Nephron progenitor cell (in vitro differentiated cells): ENCODE data around the gene DPH3.

ENCODE experiments used
- DNase-seq: peaks from one replicate; pipeline ENCODE4 v3.0.0; 2021
- H3K27ac Mint-ChIP-seq: 2 replicates; pipeline ENCODE4 v1.8.0; 2021; ENCODE audit warnings: mild to moderate bottlenecking, moderate library complexity, mixed read lengths
- H3K27me3 Mint-ChIP-seq: 2 replicates; pipeline ENCODE4 v1.8.0; 2021; ENCODE audit warnings: mild to moderate bottlenecking, low read depth, mixed read lengths; ENCODE audit not compliant: poor library complexity
- H3K36me3 Mint-ChIP-seq: 2 replicates; pipeline ENCODE4 v1.8.0; 2021; ENCODE audit warnings: low read depth, mixed read lengths
- H3K4me1 Mint-ChIP-seq: 2 replicates; pipeline ENCODE4 v1.8.0; 2021; ENCODE audit warnings: mixed read lengths
- H3K4me3 Mint-ChIP-seq: 2 replicates; pipeline ENCODE4 v1.8.0; 2021; ENCODE audit warnings: mild to moderate bottlenecking, moderate library complexity, mixed read lengths
- H3K9me3 Mint-ChIP-seq: 2 replicates; pipeline ENCODE4 v1.8.0; 2021; ENCODE audit warnings: mild to moderate bottlenecking, moderate library complexity, mixed read lengths
- TF ChIP-seq, protein P1 (sequence below): fragments of 200-600 bp; sonication (generic); IDR thresholded peaks from 2 replicates; pipeline ENCODE4 v1.5.0; 2021; ENCODE audit warnings: antibody characterized with exemption

The DPH3 gene

DNA sequence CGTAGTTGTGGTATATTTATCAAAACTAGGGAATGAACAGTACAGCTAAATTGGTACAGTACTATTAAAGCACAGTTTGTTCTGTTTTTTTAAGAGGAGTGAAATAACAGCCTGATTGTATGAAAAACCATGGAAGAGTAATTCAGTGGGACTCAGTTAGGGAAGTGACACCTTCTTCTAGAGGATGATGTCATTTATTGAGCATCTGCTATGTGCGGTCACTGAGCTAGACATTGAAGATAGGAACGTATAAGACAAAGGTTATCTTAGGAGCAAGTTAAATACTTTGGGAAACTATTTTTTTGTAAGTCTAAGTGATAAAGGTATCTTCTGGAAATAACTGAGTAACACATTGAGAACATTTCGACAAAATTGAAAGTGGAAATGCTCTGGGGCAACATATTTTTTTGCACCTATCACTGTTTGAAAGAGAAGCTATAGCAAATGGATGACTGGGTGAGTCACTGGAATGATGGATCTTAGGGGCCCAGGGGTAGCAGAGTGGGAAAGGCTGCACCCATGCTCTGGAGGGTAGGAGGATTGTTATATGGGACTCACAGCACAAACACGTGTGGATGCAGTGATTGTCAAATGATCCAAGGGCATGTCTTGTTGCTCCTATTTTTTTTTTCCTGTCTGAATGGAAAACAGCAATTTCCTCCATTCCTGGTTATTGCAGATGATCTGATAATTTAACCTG lies 43.2 kb upstream of the DPH3 start:
- Mint-ChIP-seq H3K9me3 (peaks cover 7% of the 10 kb centered on the region), H3K4me3 (no peak overlapping the region), H3K27ac (no peak overlapping the region), H3K4me1 (peaks cover 27% of the 10 kb centered on the region), H3K36me3 (peaks cover 71% of the 10 kb centered on the region), H3K27me3 (no peaks in the 10 kb centered on the region)
- no peak for DNase-seq
- TF ChIP-seq, protein P1, sequence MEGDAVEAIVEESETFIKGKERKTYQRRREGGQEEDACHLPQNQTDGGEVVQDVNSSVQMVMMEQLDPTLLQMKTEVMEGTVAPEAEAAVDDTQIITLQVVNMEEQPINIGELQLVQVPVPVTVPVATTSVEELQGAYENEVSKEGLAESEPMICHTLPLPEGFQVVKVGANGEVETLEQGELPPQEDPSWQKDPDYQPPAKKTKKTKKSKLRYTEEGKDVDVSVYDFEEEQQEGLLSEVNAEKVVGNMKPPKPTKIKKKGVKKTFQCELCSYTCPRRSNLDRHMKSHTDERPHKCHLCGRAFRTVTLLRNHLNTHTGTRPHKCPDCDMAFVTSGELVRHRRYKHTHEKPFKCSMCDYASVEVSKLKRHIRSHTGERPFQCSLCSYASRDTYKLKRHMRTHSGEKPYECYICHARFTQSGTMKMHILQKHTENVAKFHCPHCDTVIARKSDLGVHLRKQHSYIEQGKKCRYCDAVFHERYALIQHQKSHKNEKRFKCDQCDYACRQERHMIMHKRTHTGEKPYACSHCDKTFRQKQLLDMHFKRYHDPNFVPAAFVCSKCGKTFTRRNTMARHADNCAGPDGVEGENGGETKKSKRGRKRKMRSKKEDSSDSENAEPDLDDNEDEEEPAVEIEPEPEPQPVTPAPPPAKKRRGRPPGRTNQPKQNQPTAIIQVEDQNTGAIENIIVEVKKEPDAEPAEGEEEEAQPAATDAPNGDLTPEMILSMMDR, result no peak

DNA sequence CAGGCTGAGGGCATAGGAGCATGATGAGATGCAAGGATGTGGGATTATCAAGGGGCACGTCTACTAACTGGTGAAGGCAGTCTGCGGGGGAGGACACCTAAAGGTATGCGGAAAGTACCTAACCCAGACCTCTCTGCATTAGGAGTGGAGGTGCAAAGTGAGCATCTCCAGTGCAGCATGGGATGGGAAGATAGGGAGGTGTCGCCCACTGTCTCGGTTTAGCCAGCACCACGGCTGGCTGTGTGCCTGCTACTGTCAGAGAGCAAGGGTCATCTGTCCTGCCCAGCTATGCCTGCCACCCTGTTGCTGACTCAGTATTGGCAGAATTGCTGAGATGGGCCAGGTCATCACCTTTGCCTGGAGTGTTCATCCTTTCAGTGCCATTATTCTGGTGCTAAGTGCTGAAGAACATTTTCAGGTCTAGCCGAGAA lies 40.4 kb upstream of the DPH3 start:
- TF ChIP-seq, protein P1, result no peak

DNA sequence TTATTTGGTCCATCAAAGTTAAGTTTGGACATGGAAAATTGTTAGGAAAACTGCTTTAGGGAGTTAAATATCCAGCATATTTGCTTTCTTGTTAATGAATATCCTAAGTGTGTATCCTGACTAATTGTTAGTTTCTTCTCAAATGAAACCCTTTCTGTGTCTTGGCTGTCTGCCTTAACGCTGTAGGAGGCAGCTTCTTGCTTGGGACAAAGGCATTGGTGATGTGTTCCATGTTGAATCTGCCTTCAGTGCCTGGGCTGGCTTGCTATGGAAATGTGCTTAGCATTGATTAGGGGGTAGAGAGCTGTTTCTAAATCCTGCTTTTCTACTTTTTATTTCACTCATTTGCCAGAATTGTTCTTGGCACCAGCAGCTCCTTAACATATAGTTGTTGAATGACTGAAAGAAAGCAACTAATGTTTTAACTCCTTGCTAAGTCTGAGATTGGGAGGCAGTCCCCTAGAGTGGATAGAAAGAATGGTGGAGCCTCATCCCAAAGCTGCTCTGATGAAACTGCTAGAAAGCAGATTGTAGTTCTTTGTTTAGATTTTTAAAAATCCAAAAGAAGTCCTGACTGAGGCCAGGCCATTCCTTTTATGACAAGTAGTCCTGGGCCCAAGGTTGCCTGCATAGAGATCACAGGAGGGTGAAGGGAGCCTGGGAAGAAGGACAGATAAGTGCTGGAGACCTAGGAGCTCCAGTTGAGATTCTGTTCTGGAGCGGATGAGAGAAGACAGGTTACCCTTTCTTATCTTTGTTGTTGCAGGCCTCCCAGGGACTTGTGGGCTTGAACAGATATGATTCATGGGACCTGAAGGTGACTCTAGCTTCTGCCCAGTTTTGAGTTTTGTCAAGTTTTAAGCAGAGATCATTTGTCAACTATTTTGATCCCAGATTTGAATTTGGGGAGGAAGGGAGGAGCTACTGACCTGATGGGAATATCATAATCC lies 39.6 kb upstream of the DPH3 start:
- DNase-seq, result no peak
- no peak overlapping the region for H3K4me3 Mint-ChIP-seq
- no peaks in the 10 kb centered on the region for H3K9me3 Mint-ChIP-seq
- H3K27me3 Mint-ChIP-seq, result no peaks in the 10 kb centered on the region
- TF ChIP-seq, protein P1, result no peak
- H3K4me1 Mint-ChIP-seq, result peaks cover 25% of the 10 kb centered on the region
- H3K27ac Mint-ChIP-seq, result peak overlapping the region; percentile 77
- H3K36me3 Mint-ChIP-seq, result peaks cover 77% of the 10 kb centered on the region

More for the DNA sequence above, 40.4 kb upstream of the DPH3 start:
- Mint-ChIP-seq H3K4me1 (peaks cover 32% of the 10 kb centered on the region), H3K9me3 (peaks cover 7% of the 10 kb centered on the region), H3K27ac (no peak overlapping the region), H3K4me3 (no peak overlapping the region), H3K27me3 (no peaks in the 10 kb centered on the region), H3K36me3 (peaks cover 83% of the 10 kb centered on the region)
- DNase-seq, result no peak

DNA sequence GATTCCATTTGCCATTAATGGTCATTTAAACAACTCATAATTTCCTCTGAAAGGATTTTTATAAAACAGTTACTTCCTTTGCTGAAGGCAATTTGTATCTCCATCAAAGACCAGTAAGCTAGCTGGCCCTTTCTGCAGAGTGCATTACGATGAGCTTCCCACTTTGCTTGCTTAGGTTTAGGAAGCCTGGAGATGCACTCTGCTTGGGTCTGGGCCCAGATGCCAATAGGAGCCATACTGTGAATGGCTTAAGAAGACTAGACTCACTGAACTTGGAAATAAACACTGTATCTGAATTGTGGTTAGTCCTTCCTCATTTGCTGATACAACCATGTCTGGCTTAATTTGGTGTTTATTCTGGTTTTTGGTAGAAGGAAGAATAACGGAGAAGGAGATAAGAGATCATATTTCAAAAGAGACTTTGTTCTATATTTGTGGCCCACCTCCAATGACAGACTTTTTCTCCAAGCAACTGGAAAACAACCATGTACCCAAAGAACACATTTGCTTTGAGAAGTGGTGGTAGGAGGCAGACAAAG lies 38.4 kb upstream of the DPH3 start:
- Mint-ChIP-seq H3K27me3 (no peaks in the 10 kb centered on the region), H3K9me3 (peaks cover 3% of the 10 kb centered on the region), H3K4me1 (peaks cover 25% of the 10 kb centered on the region), H3K27ac (no peak overlapping the region), H3K36me3 (peaks cover 79% of the 10 kb centered on the region), H3K4me3 (no peak overlapping the region)
- TF ChIP-seq, protein P1, result no peak
- no peak for DNase-seq

DNA sequence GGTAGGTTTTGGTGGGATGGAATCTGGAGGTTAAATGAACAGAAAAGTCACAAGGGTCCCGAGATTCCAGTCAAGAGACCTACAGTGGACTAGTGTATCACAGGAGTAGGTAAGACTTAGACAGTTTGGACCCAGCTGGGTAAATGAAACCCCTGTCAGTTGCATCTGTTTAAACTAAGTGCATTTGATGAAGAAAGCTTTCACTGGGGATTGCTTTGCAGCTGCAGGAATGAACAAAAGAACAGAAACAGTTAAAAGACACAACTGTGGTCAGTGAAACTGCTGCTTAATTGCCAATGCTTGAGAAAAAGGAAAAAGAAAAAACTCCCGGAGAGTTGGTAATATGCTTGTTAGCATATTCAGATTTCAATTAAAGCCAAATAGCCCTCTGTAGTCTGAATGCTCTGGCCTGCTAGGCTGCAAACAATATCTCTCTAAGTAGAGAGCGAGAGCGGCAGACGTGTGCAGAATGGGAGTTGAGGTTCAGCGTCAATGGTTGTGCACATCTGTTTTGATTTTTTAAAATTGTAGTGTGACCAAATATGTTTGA lies 37.4 kb upstream of the DPH3 start:
- no peak for DNase-seq
- Mint-ChIP-seq H3K9me3 (peaks cover 5% of the 10 kb centered on the region), H3K4me1 (peaks cover 25% of the 10 kb centered on the region), H3K27ac (no peak overlapping the region), H3K4me3 (no peak overlapping the region), H3K36me3 (peaks cover 79% of the 10 kb centered on the region), H3K27me3 (no peaks in the 10 kb centered on the region)
- TF ChIP-seq, protein P1, result no peak
